Endothelial cell of umbilical vein (primary cell): ENCODE data around the gene GUCA1A. TPM values are rescaled to one million over a fixed set of nuclear protein-coding genes. Genes with fewer than 3 reads are reported as not detected.
A peak's percentile ranks its signal among the peaks of the same experiment; 100 is the strongest.

Source experiments
- BruUV-seq: library from RNA; stranded (reverse); fragments of 400-500 nt; replicated peaks from 2 replicates; lab custom pipeline; 2021; lab: Mats Ljungman, UMichigan
- CTCF ChIA-PET: fragments of 300-600, 350-600 bp; sonication (Branson Sonifier 250); formaldehyde crosslinking; loops from one replicate; lab custom pipeline; 2021; ENCODE audit warnings: antibody characterized with exemption, inconsistent platforms; lab: Charles Lee
- POLR2A ChIA-PET: fragments of 300-600, 350-600 bp; sonication (Branson Sonifier 250); formaldehyde crosslinking; loops from one replicate; lab custom pipeline; 2021; ENCODE audit warnings: antibody characterized with exemption, inconsistent platforms; lab: Charles Lee
- DNase-seq: peaks from one replicate; pipeline ENCODE4 v3.0.0-alpha.2; 2011; ENCODE audit warnings: low read depth, low spot score
- FAIRE-seq: peaks from 2 replicates; lab custom pipeline; 2011; peaks lifted over from hg19 to GRCh38; lab: Jason Lieb, UNC
- H2AFZ ChIP-seq: 2 replicates; pipeline ENCODE4 v1.6.0; 2012; ENCODE audit warnings: low read depth, low read length, control low read depth, inconsistent platforms
- H3K27ac ChIP-seq: 2 replicates; pipeline ENCODE4 v1.5.1; 2011; ENCODE audit warnings: low read depth, mild to moderate bottlenecking, control low read depth, low read length, moderate library complexity; ENCODE audit not compliant: insufficient read depth
- H3K27me3 ChIP-seq, 2 experiments: 2 replicates each; pipeline versions ENCODE4 v1.6.0 to v1.6.1; 2011; ENCODE audit warnings: low read length in 2 of 2, mixed read lengths in 1 of 2; ENCODE audit not compliant: control insufficient read depth in 2 of 2, insufficient read depth in 2 of 2
- H3K36me3 ChIP-seq, 2 experiments: 2 replicates in 1 of 2; 3 replicates in 1 of 2; pipeline ENCODE4 v1.5.1; 2011; ENCODE audit warnings: low read length in 2 of 2, mild to moderate bottlenecking in 1 of 2, moderate library complexity in 1 of 2; ENCODE audit not compliant: control insufficient read depth in 2 of 2, insufficient read depth in 2 of 2; ENCODE audit errors: extremely low read depth in 1 of 2
- H3K4me1 ChIP-seq: 3 replicates; pipeline ENCODE4 v1.5.1; 2011; ENCODE audit warnings: mild to moderate bottlenecking, low read length; ENCODE audit not compliant: control insufficient read depth, insufficient read depth; ENCODE audit errors: extremely low read depth
- H3K4me2 ChIP-seq: 2 replicates; pipeline ENCODE4 v1.6.1; 2011; ENCODE audit warnings: low read length, control low read depth, mixed read lengths; ENCODE audit not compliant: insufficient read depth
- H3K4me3 ChIP-seq, 3 experiments: fragments of 200-600 bp in 1 of 3; sonication (generic), shearing (Covaris generic) in 1 of 3; replicated peaks in 1 of 3; 2 replicates each; pipeline ENCODE4 v1.5.1; 2011 to 2016; ENCODE audit warnings: control low read depth in 3 of 3, low read length in 3 of 3, mild to moderate bottlenecking in 2 of 3, inconsistent platforms in 1 of 3, low read depth in 1 of 3, moderate library complexity in 1 of 3; ENCODE audit not compliant: insufficient read depth in 1 of 3
- H3K79me2 ChIP-seq: 2 replicates; pipeline ENCODE4 v1.6.0; 2012; ENCODE audit warnings: low read length, inconsistent platforms; ENCODE audit not compliant: control insufficient read depth, insufficient read depth
- H3K9ac ChIP-seq: replicated peaks from 2 replicates; pipeline ENCODE3; 2011; ENCODE audit warnings: low read length, control low read depth; ENCODE audit not compliant: insufficient read depth; ENCODE audit errors: extremely low read depth
- H3K9me1 ChIP-seq: replicated peaks from 3 replicates; pipeline ENCODE4 v1.6.0; 2011; ENCODE audit warnings: mild to moderate bottlenecking, low read length; ENCODE audit not compliant: control insufficient read depth, insufficient read depth; ENCODE audit errors: extremely low read depth
- H3K9me3 ChIP-seq: replicated peaks from 2 replicates; pipeline ENCODE4 v1.5.1; 2012; ENCODE audit warnings: low read length, inconsistent platforms; ENCODE audit not compliant: control insufficient read depth, insufficient read depth
- H4K20me1 ChIP-seq: replicated peaks from 2 replicates; pipeline ENCODE3; 2011; ENCODE audit warnings: mild to moderate bottlenecking, low read length; ENCODE audit not compliant: control insufficient read depth, insufficient read depth; ENCODE audit errors: extremely low read depth
- EZH2 ChIP-seq: IDR thresholded peaks from 2 replicates; pipeline ENCODE4 v1.6.1; 2012; ENCODE audit warnings: borderline replicate concordance, low read depth, mild to moderate bottlenecking, moderate library complexity, low read length, inconsistent platforms; ENCODE audit not compliant: severe bottlenecking
- FOS ChIP-seq: IDR thresholded peaks from 2 replicates; pipeline ENCODE4 v1.6.1; 2011; ENCODE audit warnings: mild to moderate bottlenecking, low read length, moderate library complexity, borderline replicate concordance; ENCODE audit not compliant: insufficient read depth
- GATA2 ChIP-seq: IDR thresholded peaks from 2 replicates; pipeline ENCODE4 v1.7.0; 2011; ENCODE audit warnings: low read depth, mild to moderate bottlenecking, moderate library complexity, mixed read lengths, low read length; ENCODE audit not compliant: insufficient read length, insufficient read depth
- MAX ChIP-seq: IDR thresholded peaks from 2 replicates; pipeline ENCODE4 v1.6.1; 2011; ENCODE audit not compliant: insufficient read depth, insufficient read length
- POLR2A ChIP-seq: IDR thresholded peaks from 2 replicates; pipeline ENCODE4 v1.6.1; 2012; ENCODE audit warnings: low read depth, mild to moderate bottlenecking, control low read depth, low read length
- POLR2AphosphoS5 ChIP-seq: IDR thresholded peaks from 2 replicates; pipeline ENCODE4 v1.6.1; 2012; ENCODE audit warnings: low read depth, mild to moderate bottlenecking, control low read depth, low read length, moderate library complexity; ENCODE audit not compliant: insufficient read depth
- dilution Hi-C: fragments of 300-500 bp; cut with MboI; formaldehyde crosslinking; loops from one replicate; pipeline ENCODE4 v1.15.0; 2019; ENCODE audit warnings: low sequenced_read_pairs; ENCODE audit not compliant: extremely low pct_ligation_motif_present
- intact Hi-C: fragments of 100-400 bp; cut with micrococcal nuclease; formaldehyde crosslinking; loops from one replicate; pipeline ENCODE4 v1.10.0; 2022
- polyA plus RNA-seq, 4 experiments: library from polyadenylated mRNA; depleted of rRNA in 3 of 4; stranded (reverse) in 3 of 4; unstranded in 1 of 4; fragments of >200 nt; gene quantifications; 2 replicates each; pipeline versions ENCODE4 v1.2.1 to v1.2.3, GENCODE V29; 2011 to 2012; ENCODE audit warnings: missing spikeins in 1 of 4
- total RNA-seq: library from RNA; stranded (reverse); gene quantifications from 2 replicates; pipeline ENCODE4 v1.2.3, GENCODE V29; 2021
- TF ChIP-seq, protein P1 (sequence below), 2 donors: IDR thresholded peaks; 1 replicate in 1 of 2; 2 replicates in 1 of 2; pipeline ENCODE4 v1.5.1; 2011; ENCODE audit warnings: low read length in 2 of 2, mild to moderate bottlenecking in 2 of 2, moderate library complexity in 2 of 2, control low read depth in 1 of 2, inconsistent platforms in 1 of 2, low read depth in 1 of 2; ENCODE audit not compliant: insufficient read depth in 1 of 2; ENCODE audit errors: extremely low read depth in 1 of 2

Gene GUCA1A
- total and polyA plus RNA-seq, 2 donors (not counting 3 experiments of a cell fraction or from before 2014, with no cell fraction given), result 0.04 to 0.22 TPM

DNA sequence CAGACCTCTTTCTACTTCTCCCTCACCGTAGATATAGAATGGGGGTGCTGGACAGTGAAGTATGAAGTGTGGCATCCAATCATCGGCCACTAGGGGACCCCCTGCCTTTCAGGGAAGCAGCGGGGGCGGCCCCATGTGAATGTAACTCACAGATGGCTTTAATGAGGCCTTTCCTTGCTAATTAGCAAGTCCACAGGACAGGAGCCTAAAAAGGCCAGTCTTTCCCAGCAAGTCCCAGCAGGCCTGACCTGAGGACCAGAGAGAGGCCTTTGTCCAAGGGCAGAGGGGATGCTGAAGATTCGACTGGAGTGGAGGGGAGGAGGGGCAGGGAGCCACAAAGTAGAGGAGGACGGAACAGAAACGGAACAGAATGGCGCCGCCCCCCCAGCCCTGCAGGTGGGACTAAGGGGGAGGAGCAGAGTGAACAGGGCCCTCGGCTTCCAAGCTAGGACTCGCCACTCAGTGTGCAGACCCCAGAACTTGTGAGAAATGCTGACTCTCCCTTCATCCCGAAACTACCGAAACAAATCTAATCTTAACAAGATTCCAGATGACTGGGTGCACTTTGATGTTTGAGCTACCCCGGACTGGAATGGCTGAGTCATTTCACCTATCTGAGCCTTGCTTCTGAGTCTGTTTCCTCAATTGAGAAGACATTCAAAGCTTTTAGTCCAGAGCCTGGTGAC, 36.5 kb upstream of the GUCA1A start:
- Histone ChIP-seq H3K27ac (peak overlapping the region; percentile 23), H3K79me2 (no peaks in the 10 kb centered on the region), H2AFZ (peak overlapping the region; percentile 32), H3K4me2 (no peak overlapping the region), H3K4me3 (no peak overlapping the region), H4K20me1 (no peaks in the 10 kb centered on the region), H3K27me3 (peaks cover 0 to 2% of the 10 kb centered on the region in 2 experiments), H3K9me1 (no peaks in the 10 kb centered on the region), H3K9me3 (no peaks in the 10 kb centered on the region), H3K9ac (no peak overlapping the region), H3K36me3 (no peaks in the 10 kb centered on the region), H3K4me1 (peaks cover 18% of the 10 kb centered on the region)
- intact Hi-C loops (no loop called here), dilution Hi-C loops (no loop called here)
- BruUV-seq, result no TSS peak
- TF ChIP-seq FOS (peak; percentile 76), MAX (no peak), POLR2A (no peak), EZH2 (no peak), GATA2 (peak; percentile 63), POLR2AphosphoS5 (peak; percentile 32)
- TF ChIP-seq, protein P1, sequence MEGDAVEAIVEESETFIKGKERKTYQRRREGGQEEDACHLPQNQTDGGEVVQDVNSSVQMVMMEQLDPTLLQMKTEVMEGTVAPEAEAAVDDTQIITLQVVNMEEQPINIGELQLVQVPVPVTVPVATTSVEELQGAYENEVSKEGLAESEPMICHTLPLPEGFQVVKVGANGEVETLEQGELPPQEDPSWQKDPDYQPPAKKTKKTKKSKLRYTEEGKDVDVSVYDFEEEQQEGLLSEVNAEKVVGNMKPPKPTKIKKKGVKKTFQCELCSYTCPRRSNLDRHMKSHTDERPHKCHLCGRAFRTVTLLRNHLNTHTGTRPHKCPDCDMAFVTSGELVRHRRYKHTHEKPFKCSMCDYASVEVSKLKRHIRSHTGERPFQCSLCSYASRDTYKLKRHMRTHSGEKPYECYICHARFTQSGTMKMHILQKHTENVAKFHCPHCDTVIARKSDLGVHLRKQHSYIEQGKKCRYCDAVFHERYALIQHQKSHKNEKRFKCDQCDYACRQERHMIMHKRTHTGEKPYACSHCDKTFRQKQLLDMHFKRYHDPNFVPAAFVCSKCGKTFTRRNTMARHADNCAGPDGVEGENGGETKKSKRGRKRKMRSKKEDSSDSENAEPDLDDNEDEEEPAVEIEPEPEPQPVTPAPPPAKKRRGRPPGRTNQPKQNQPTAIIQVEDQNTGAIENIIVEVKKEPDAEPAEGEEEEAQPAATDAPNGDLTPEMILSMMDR (IDR thresholded peaks at IDR 0.05; ENCODE audit: extremely low read depth in 1 of 2, insufficient read depth in 1 of 2, low read depth in 1 of 2, low read length in 2 of 2), result peak in 1 of 2 donors; percentile 25
- FAIRE-seq (peak; percentile 85), DNase-seq (no peak)
- CTCF ChIA-PET, result interaction anchor here (0.7 to 2.1 kb wide), 13 partner anchors 8 to 411 kb away, joined by 3 to 10 read pairs (median 4); no protein-coding TSS in a partner anchor
- POLR2A ChIA-PET, result interaction anchor here (0.8 kb wide), 1 partner anchor 36 kb away, joined by 5 read pairs; no protein-coding TSS in a partner anchor
